GM18517 (cell line): ENCODE results near the gene ZFYVE28.
"Not testable (repeated sequence)": the region's sequence is repeated elsewhere in the genome, so short reads cannot be mapped to it uniquely, and the experiment has no call there.

Experiments used
- ATAC-seq: cut with Tn5 transposase; IDR thresholded peaks from one replicate; pipeline ENCODE4 v1.9.1; 2021; ENCODE audit warnings: mild to moderate bottlenecking, moderate library complexity; ENCODE audit not compliant: unreplicated experiment

ZFYVE28 gene

DNA sequence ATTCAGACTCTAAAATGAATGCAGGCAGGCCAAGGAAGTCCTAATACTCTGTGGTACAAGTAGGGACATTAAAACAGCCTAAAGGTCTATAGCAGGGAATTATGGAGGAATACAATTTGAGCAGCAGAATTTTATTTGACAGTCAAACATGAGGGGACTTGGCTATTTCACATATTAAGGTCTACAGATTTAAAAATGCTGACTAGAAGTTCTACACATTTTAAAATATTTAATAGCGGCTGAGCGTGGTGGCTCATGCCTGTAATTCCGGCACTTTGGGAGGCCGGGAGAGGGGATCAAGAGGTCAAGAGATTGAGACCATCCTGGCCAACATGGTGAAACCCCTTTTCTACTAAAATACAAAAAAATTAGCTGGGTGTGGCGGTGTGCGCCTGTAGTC lies 187.4 kb downstream of the ZFYVE28 start:
- no peak for ATAC-seq

DNA sequence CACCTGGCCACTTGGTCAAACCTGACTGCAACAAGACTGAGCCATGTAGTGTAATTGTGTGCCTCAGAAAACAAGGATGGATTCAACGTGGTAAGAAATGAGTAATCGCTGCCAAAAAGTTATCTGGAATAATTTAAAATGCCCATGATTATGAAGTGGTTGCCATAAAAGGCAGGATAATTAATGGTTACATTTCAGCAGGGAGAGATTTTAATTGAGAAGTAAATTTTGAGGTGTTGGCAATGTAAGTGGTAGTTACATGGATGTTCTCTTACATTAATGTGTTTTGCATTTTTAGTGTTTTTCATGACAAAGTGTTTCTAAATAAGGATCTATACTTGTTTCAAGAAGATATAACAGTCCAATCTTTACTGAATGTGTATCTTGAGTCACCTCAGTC lies 192.2 kb downstream of the ZFYVE28 start:
- no peak for ATAC-seq

- ATAC-seq, result no peak
These were observed 195.6 kb downstream of the ZFYVE28 start for GRCh38 chr4:2222838-2223237.

- ATAC-seq, result not testable (repeated sequence)
These were observed 197.1 kb downstream of the ZFYVE28 start for GRCh38 chr4:2221378-2221777.

- no peak for ATAC-seq
These were observed 198.3 kb downstream of the ZFYVE28 start for GRCh38 chr4:2220016-2220630.
